Renal cortex interstitium (tissue), 11 donors: Measurements from ENCODE around the gene ZAR1. TPM values are rescaled to one million over a fixed set of nuclear protein-coding genes. Genes with fewer than 3 reads are reported as not detected.

ENCODE experiments used
- DNase-seq, 11 donors: peaks; one replicate each; pipeline ENCODE4 v3.0.0-alpha.2; 2013; ENCODE audit warnings: low read depth in 9 of 11, low spot score in 4 of 11; ENCODE audit errors: extremely low read depth in 1 of 11
- polyA plus RNA-seq, 3 donors: library from polyadenylated mRNA; unstranded; fragments of 120-200 nt; gene quantifications; one replicate each; pipeline ENCODE4 v1.2.1, GENCODE V29; 2013; ENCODE audit not compliant: insufficient read length in 3 of 3

The ZAR1 gene
- polyA plus RNA-seq, 3 donors, result not detected

- DNase-seq, result no peak
Measured at GRCh38 chr4:48483777-48484493, 6.1 kb upstream of the ZAR1 start.

- no peak for DNase-seq
Measured at GRCh38 chr4:48484494-48485168, 5.4 kb upstream of the ZAR1 start.

GRCh38 chr4:48489683-48490011 is 405 bp upstream of the ZAR1 start:
- DNase-seq, result no peak

DNA sequence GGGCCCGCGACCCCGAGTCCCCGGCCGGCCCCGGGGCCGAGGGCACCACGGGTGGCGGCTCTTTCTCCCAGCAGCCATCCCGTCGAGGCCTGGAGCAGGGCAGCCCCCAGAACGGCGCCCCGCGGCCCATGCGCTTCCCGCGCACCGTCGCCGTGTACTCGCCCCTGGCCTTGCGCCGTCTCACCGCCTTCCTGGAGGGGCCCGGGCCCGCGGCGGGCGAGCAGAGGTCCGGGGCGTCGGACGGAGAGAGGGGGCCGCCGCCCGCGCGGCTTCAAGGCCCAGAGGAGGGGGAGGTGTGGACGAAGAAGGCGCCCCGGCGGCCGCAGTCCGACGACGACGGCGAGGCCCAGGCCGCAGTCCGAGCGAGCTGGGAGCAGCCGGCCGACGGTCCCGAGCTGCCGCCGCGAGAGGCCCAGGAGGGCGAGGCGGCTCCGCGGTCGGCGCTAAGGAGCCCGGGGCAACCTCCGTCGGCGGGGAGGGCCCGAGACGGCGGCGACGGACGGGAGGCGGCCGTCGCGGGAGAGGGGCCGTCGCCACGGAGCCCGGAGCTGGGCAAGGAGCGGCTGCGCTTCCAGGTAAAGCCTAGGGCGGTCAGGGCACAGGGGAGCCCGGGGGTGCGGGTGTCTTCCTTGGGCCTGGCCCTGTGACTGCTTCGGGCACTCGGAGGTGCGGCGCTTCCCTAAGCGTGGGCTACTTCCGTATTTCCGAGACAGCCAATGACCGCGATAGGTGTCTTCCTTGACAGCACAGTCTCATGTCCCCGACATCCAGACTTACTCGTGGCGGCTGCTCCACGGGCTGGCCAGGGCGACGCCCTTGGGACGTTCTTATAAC is 845 bp downstream of the ZAR1 start:
- no peak for DNase-seq

DNA sequence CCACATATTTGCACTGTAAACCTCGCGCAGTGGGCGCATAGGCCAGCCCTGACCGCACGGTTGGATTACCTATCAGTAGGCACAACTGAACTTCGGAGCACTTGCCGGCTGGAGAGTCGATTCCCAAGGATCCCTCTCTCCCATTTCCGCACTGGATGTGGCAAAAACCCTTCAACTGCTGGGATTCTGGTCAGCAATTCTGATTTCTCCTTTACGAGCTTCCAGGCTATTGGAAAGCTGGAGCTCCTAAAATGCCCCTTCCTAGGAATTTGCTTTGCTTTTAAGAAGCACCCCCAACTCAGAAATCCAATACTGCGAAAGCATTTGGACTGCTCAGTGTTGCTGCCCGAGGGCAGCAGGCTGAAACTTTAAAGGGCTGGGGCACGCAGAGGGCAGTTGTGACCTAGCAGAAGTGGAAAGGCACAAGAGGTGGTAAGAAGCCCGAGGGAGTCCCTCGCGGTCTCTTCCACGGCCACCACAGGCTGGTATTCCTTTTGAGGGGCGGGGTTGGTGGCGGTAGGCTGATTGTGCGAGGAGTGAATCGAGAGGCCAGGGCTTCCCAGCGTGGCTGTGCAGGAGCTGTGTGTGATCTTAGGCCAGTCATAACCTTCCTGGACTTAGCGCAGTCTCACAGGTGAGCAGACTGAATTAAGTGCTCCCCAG is 1.6 kb downstream of the ZAR1 start:
- DNase-seq, result no peak

- DNase-seq, result no peak
Measured at GRCh38 chr4:48493452-48494100, 3.5 kb downstream of the ZAR1 start.

DNA sequence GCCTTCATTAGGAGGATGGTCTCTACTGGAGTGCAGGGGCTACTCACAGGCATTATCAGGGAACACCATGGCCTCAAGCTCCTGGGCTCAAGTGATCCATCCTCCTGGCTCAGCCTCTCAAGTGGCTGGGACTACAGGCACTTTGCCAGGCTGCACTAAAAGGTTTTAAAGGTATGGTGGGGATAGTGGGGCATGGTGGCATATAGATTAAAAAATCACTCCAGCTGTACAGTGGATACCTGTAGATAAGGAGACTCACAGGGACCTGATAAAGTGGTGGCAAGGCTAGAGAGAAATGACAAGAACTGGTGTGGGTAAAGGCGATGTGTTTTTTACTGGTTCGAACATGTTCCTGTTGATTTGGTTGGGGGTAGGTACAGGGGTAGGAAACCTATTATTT is 5.9 kb downstream of the ZAR1 start:
- DNase-seq, result no peak

- no peak for DNase-seq
Measured at GRCh38 chr4:48498895-48499294, 8.8 kb downstream of the ZAR1 start.

- no peak for DNase-seq
Measured at GRCh38 chr4:48499551-48500066, 9.6 kb downstream of the ZAR1 start.

GRCh38 chr4:48503233-48504025 is 13.4 kb downstream of the ZAR1 start:
- no peak for DNase-seq

DNA sequence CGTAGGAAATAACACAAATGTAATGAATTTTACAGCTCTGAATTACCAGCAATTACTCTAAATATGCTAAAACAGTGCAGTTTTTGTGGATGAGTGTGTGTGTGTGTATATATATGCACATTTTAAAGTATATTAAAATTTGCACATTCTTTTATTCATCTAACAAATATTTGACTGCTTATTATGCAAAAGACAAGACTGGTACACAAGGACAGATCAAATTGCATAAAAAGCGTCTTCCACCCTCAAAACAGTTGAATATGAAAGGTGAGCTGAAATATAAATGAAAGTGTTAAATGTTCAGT is 13.9 kb downstream of the ZAR1 start:
- no peak for DNase-seq

DNA sequence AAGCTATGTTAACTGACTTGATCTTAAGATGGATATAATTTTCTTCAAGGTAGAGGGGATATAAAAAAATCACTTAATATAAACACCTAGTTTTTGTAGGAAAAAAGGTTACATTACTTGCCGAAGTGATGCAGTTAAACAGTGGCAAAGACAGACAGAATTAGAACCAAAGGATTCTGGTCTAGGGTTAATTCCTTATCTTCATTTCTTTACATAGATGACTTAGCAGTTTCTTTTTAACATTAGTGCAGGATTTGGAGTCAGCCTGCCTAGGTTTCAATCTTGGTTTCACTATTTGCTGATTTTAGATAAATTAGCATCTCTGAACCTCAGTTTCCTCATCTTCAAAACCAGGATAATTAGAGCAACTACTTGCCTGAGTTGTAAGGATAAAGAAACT is 14.3 kb downstream of the ZAR1 start:
- DNase-seq, result no peak

GRCh38 chr4:48506716-48507115 is 16.7 kb downstream of the ZAR1 start:
- no peak for DNase-seq

- DNase-seq, result no peak
Measured at GRCh38 chr4:48509543-48509942, 19.5 kb downstream of the ZAR1 start.

DNA sequence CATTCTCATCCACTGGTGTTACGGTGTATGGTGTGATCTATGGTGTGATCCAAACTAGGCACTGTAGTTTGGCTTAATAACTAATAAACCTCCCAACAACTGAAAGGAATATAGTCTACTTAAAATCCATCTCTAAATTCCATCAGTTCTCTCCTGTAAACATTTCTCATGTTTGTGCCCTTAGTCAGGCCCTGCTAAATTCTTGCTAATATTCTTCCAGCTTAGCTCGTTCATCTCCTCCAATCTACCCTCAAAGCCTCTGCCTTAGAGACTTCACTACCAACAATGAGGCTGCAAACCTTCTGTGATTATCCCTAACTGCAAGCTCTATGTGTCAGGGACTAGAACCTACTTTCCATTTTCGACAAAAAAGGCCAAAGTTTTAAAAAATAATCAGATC is 28.1 kb downstream of the ZAR1 start:
- no peak for DNase-seq

DNA sequence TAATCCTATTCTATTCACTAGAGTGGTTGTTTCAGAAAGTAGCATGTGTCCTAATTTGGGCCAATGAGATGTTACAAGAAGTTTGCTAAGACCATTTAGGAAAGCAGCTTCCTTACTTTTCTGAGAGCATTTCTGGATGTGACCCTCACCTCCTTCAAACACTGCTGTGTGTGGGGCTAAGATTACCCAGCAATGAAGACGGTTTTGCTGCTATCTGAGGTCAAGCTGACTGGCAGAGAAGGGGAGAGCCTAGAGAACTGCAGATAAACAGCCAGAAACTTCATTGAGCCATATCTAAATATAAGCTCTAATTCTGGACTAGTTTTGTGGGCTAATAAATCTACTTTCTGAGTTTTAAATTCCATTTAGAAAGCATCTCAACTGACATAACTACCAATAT is 36.4 kb downstream of the ZAR1 start:
- DNase-seq, result no peak

DNA sequence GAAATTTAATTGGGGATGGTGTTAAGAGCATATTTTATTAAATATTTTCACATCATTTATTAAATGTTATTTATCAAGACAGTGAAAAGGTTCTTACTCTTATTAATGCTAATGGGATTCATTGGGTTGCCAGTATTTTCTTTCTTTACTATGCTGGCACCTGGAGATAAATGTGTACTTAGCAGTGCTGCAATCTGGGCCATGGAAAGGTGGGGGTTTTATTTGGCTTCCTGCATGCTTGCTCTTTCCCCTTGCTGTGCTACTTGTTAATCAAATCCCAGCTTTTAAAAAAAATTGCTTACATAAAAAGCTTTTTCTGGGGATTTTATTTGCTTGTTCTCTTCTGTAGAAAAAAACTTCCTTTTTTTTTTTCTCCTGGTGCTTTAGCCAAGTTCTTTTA is 48.3 kb downstream of the ZAR1 start:
- no peak for DNase-seq

DNA sequence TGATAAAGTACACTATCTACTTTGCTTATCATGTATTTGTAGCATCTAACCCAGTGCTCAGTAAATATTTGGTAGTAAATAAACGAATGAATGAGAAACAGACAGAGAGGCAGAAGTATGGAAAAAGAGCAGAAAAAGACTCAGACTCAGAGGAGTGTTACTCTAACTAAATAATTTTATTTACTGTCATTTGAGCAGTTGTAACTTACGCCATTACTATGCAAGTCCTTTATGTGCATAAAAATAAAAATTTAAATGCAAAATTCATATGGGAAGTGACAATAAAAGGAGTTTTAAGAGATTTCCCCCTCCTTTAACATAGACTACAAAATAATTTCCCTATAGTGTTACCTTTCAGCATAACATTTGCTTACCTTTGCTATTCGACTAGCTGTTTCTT is 49.5 kb downstream of the ZAR1 start:
- no peak for DNase-seq

- DNase-seq, result no peak
Measured at GRCh38 chr4:48542888-48543287, 52.8 kb downstream of the ZAR1 start.
